NCI-H345 (cell line): ENCODE measurements around the gene UMODL1.
A peak's percentile ranks its signal among the peaks of the same experiment; 100 is the strongest.

ENCODE experiments used
- DNase-seq: peaks from one replicate; lab custom pipeline; 2025; lab: John Stamatoyannopoulos, UW

Gene UMODL1

DNA sequence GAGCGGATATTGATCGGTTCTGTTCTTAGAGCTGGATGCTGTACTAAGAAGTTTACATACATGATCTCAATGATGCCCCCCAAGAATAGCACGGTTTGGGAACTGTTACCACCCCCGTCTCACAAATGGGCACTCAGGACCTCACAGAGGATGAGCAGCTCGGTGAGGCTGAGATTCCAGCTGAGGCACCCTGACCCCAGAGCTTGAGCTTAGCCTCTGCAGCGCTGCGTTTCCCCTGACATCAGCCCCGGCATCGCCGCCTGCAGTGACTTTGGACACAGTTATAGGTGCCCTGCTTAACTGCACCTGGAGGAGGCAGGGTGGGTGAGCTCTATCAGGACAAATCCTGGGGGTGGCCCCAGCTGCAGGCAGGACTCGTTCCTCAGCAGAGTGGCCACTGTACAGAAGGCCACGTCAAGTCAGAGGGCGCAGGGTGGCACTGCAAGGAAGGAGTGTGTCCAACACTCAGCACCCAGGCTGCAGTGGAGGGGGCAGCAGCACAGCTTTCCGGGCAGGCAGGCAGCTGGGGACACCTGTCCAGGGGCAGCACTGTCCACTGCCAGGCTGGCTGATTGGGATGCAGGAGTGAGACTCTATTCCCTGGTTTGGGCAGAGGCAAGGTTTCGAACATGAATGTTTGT lies 82.0 kb downstream of the UMODL1 start:
- no peak for DNase-seq

DNA sequence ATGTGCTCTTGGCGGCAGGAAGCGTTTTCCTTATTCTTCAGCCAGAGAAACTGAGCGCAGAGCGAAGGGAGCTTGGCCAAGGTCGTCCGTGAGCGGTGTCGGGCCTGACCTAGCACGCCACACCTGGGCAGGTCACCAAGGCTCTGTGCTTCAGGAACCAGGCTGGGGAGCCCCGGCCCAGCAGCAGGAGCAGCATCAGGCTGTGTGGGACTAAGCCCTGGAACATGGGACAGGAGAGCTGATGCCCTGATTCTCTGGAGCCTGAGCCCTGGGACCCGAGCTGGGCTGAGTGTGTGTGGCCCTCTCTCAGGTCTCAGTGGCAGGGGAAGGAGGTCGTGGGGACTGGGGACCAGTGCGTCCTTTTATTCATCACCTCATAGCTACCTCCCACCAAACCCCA lies 82.6 kb downstream of the UMODL1 start:
- DNase-seq = no peak

DNA sequence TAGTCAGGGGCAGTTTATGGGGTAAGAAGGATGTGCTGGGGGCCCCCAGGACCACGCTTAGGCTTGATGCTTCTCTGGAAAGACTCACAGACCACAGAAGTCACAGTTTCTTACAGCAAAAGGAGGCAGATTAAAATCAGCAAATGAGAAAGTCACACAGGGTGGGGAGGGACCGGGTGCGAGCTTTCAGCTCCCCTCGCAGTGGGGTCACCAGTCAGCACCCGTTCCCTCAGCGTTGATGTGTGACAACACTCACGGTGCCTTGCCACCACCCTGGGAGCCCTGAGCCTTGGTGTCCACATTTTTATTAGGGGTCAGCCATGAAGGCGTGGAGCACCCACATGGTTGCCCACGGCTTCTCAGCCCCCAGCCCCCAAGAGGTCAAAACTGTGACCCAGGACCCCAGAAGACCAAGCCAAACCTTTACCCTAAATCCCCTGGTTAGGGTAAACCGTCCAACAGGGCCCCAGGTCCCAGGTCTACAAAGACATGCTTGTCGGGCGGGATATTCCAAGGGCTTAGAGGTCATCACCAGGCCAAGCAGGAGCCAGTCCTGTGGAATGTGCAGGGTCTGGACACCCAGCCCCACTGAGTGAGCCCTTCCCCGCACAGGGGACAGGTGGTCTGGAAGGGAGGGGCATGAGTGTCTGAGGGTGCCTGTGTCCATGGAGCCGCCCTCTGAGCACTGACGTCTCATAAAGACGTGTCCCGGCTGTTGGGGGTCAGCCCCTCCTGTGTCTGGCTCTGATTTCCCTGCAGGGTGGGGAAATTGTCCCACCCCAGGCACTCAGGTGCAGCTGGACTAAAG lies 83.3 kb downstream of the UMODL1 start:
- DNase-seq = no peak

DNA sequence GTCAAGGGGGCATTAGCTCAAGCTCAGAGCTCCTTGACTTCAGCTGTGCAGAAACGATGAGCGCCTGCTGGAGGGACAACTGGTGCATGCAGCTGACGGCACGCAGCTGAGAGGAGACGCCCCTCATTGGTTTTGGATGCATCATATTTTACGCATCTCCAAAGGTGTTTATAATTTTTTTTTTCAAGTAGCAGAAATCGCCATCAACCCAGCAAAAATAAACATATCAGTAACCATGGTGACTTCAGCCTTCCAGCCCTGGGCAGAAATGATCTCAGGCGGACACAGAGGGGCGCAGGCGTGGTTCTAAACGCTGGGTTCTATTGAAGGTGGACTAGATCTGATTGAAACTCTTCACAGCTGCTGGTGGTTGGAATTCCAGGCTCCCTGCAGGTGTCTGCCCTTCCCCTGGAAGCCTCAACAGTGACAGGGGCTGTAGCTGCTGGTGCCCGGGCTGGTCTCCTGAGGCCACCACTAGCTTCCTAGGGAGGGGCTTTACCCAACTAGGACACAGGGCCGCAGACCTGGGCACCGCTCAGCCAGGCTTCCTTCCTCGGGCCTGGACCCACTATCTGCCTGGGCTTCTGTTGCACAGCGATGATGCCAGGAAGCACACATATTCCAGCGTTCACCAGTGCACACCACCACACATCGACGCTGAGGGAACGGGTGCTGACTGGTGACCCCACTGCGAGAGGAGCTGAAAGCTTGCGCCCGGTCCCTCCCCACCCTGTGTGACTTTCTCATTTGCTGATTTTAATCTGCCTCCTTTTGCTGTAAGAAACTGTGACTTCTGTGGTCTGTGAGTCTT lies 84.1 kb downstream of the UMODL1 start:
- DNase-seq = no peak

DNA sequence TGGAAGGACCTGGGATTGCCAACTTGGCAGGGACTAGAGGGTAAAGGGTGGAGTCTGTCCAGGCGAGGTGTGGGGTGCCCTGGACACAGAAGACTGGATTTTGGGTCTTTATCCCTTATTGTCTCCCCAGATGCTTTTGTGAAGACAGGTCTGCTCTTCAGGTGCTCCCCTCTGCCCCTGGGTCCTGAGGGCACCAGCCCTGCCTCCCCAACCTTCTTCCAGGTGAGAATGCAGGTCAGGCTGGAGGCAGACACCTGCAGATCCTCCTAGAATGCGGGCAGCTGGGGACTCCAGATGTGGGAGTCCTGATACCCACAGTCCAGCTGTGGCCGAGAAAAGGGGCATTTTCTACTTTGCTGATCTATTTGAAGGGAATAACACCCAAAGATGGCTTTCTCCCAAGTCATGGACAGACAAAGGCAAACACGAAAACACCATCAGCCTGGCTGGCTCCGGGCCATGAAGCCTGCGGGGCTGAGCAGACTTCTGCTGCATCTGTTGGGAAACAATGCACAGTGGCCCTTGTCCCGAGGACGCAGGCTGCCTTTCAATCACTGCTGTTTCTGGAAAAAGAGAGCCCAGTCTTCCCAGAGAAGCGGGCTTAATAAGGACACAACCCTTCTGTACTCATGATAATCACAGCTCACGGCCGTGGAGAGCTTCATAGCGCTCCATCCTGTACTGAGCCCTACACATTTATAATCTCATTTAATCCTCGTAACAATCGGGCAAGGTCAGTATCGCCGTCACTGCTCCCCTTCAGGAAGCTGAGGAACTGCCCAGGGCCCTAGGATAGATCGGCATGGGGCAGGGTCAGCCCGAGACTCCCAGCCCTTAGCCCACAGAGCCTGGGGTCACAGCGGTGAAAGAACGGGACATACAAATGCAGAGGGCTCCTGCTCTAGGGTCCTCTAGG lies 85.8 kb downstream of the UMODL1 start:
- peak; percentile 81 for DNase-seq

DNA sequence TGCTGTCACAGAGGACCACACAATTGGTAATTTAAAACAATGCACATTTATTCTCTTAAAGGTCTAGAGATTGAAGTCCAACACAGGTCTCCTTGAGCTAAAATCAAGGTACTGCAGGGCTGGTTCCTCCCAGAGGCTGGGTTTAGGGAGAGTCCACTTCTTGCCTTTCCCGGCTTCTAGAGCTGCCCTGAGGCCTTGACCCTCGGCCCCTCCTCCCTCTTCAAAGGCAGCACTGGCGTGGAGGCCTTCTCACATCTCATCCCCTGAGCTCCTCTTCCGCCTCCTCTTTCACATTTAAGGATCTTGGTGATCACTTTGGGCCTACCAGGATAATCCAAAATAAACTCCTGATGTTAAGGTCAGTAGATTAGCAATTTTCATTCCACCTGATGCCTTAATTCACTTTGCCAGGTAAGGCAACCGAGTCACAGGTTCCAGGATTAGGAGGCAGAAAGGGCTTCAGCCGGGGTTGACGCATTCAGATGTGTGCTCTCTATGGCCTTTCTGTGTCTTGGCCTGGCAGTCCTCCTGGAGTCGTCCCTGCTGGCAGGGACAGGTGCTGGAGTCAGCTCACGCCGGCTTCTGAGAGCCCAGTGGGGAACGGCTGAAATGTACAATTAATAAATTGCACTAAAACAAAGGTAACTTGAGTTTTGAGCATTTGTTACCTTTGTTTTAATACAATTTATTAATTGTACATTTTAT lies 86.6 kb downstream of the UMODL1 start:
- DNase-seq = no peak

DNA sequence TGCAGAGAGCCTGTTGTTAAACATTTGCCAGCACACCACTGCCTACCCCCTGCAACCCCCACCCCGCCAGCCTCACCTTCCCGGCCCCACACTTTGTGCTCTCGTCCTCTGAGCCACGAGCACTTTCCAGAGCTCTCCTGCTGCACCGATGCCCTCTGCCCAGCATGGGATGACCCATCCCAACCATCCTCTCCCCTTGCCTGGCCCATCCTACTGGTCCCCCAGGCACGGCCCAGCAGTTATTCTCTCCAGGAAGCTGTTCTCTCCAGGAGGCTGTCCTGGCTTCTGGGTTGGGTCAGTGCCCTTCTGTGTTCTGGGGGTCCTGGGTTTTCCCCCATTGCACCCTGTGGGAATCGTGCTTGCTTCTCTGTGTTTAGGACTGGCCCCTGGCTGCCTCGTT lies 87.7 kb downstream of the UMODL1 start:
- DNase-seq = no peak

DNA sequence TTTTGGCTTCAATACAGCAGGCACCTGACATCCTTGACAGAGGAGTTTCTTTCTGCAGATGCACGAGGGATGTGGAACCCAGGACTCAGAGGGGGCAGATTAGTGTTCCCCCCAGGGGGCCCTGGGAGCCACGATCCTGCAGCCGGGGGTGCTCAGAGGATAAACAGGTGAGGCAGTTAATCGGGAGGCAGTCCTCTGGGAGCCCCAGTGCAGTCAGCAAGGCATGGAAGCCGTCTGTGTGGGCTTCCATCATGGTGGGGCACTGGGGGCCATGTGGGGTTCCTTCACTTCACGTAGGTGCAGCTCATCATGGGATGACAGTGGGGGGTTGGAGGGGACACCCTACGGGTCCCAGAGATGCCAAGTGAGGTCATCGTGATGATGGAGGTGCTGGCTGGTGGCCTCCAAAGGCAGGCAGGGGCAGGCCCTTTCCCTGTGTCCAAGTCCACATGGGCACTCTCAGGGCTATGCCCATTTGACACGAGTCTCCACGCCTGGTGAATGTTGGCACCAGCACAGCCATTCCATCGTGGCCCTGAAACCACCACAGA lies 88.5 kb downstream of the UMODL1 start:
- DNase-seq = no peak

DNA sequence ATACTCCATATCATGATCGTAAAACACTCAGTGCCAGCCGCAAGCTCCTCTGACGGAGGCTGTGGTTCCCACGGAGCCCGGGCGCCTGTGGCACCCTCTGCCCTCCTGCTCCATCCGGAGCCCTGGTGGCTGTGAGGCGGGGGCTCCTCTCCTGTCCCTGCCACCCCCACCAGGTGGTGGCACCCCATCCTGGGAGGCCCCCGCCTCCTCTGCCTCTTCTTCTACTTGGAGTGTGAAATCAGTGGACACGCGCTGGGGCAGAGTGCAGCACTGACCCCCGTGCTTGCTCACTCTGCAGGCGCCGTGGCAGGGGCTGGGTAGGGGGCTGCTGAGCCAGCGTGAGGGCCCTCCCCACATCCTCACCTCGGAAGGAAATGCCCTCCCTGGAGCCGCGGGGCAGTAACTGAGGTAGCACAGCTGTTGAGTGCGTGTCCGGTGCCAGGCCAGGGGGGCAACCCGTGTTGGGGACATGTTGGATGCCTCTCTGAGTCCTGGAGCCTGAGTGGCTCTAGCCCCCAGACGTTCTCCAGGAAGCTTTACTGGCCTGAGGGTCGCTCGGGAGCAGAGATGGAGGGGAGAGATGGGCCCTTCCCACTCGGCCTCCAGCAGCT lies 89.1 kb downstream of the UMODL1 start:
- no peak for DNase-seq

DNA sequence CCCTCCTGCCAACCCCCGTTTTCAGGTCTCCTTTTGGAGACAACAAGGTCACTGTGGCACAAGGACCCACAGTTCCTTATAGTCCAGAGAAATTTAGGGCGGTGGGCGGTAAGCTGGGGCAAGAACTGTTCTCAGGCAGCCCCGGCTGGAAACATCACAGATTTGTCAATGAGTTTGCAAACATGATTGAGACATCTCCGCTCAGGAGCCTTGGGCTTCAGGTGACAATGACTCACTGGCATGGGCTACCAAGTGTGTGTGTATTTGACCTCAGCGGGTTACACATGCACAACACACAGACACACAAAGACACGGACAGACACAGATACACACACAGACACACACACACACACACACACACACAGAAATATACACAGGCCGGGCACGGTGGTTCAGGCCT lies 89.6 kb downstream of the UMODL1 start:
- DNase-seq = no peak

DNA sequence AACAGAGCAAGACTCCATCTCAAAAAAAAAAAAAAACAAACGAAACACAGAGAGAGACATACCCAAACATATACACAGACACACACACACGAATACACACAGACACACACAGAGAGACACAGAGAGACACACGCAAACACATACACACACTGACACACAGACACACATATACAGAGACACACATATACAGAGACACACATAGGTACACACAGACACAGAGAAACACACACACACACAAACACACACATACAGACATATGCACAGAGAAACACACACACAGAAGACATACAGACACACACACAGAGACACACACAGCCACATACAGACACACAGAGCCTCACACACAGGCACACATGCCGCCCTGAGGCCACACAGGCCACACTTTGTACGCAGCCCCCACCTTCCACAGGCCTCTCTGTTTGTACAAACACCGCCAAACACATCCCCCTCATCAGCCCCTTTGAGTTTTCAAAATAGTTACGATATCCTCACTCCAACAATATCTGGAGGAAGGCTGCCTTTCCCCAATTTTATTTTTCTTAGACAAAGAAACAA lies 90.4 kb downstream of the UMODL1 start:
- DNase-seq = no peak

DNA sequence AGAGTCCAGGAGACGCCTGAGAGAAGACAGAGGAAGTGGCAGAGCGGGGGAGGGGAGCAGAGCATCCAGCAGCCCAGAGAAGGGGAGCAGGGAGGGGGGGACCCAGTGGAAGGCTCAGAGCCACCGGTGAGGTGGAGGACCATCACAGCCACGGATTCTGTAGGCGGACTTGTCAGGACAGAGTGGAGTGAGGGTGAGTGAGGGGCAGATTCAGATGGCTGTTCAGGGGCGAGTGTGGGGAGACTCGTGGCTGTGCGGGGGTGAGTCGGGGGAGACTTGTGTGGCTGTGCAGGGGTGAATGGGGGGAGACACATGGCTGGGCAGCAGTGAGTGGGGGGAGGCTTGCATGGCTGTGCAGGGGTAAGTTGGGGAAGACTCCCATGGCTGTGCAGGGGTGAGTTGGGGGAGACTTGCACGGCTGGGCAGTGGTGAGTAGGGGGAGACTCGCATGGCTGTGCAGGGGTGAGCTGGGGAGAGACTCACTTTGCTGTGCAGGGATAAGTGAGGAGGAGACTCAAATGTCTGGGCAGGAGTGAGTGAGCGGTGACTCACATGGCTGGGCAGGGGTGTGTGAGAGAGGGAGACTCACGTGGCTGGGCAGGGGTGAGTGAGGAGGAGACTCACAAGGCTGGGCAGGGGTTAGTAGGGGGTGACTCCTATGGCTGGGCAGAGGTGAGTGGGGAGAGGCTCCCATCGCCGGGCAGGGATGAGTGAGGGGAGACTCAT lies 91.0 kb downstream of the UMODL1 start:
- DNase-seq = no peak

DNA sequence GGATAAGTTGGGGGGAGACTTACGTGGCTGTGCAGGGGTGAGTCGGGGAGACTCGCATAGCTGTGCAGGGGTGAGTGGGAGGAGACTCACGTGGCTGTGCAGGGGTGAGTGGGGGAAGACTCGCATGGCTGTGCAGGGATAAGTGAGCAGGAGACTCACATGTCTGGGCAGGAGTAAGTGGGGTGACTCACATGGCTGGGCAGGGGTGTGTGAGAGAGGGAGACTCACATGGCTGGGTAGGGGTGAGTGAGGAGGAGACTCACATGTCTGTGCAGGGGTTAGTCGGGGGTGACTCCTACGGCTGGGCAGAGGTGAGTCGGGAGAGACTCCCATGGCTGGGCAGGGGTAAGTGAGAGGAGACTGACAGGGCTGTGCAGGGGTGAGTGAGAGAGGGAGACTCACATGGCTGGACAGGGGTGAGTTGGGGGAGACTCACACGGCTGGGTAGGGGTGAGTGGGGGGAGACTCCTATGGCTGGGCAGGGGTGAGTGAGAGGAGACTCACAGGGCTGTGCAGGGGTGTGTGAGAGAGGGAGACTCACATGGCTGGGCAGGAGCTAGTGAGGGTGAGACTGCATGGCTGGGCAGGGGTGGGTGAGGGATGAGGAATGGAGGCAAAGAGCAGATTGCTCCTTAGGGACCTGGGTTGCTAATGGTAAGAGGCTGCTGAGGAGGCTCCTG lies 91.9 kb downstream of the UMODL1 start:
- peak; percentile 33 for DNase-seq

DNA sequence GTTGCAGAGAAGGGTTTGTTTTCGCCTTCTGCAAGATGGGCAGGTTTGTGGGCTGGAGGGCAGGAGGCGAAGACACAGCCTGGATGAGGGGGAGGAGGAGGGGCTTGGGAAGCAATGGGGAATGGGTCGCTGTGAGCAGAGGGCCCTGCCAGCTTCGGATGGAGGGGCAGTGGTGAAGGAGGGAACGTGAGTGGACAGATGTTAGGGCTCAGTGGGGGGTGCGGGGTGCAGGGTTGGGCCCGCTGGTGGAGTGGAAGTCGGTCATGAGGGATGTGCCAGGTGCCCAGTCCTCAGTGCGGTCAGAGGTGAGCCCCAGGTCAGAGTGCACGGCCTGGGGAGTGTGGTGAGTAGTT lies 92.4 kb downstream of the UMODL1 start:
- DNase-seq = no peak

DNA sequence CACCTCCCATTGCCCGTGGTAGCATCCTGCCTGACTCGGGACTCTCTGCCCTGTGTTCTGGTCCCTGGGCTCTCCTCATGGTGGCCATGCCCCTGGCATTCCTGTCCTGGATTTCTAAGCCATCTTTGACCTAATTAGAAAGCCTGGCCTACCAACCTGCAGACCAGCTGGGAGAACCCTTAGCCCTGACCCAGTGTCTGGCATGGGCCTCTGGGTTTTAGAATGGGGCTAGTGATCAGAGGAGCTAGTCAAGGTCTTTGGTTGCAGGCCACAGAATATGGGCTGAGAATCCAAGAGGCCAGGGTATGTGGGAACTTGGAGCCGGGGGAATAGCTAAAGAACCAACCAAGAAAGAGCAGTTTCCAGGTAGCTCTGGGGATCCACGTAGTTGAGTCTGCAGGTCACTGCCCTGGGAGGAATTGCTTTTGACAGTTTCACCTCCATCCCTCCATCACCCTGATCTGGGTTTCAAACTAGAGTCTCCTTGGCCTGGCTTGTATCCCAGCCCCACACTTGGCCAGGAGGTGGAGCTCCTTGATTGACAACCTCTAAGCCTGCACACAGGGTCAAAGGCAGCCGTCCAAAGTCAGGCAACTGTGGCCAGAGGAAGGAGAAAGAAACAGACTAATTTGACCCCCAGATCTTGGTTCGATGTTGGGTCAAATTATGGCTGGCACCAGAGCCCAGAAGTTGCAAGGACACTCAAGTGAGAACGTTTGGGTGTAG lies 93.1 kb downstream of the UMODL1 start:
- DNase-seq = peak; percentile 27

DNA sequence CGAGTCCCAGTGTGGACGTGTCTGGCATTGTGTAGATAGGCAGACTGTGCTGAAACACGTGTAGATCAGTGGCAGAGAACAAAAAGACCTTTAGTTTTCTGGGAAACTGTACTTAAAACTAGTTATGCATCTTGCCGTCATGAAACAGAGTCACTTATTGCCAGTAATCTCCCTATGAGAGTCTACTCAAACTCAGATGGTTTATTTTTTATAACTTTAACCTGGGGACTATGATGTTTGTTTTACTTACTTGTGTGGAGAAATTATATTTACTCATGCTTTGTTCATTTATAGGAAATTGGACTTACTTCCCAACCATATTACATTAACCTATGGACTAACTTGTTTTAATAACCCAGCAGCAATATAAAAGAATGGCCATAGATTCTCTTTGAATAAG lies 93.7 kb downstream of the UMODL1 start:
- DNase-seq = no peak

DNA sequence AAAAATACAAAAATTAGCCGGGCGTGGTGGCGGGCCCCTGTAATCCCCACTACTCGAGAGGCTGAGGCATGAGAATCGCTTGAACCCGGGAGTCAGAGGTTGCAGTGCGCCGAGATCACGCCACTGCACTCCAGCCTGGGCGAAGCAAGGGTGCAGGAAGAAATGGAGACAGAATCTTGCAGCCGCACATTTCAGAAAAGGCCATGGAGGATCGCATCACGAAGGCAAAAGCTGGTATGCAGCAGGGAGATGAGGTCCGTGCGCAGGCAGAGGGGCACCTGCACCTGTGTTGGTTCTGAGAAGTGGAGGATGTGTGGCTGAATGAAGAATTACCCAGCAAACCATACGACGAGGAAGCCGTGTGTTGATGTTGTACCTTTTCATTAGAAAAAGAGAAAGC lies 94.8 kb downstream of the UMODL1 start:
- no peak for DNase-seq

DNA sequence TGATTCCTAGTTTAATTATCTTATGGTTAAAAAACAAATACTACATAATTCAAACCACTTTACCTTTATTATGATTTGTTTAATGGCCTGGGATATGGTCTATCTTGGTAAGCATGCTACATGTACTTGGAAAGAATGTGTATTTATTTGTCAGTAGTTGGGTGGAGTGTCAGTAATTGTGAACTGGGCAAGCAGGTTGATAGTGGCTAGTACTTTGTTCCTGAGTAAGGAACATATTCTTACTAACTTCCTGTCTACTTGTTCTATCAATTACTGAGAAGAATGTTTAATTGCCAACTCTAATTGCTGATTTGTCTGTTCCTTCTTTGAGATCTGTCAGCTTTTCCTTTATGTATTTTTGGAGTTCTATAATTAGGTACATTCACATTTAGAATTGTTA lies 98.6 kb downstream of the UMODL1 start:
- DNase-seq = no peak
